K562 (cell line): Measurements from ENCODE around the gene IL23A. TPM values are rescaled to one million over a fixed set of nuclear protein-coding genes. Genes with fewer than 3 reads are reported as not detected.

Experiments
- ARNT ChIP-seq, 2 experiments: fragments of 450-650 bp; IDR thresholded peaks; 2 replicates each; pipeline ENCODE4 v1.6.1; 2016; ENCODE audit warnings: mild to moderate bottlenecking in 1 of 2
- DNMT1 ChIP-seq: fragments of 450-650 bp; IDR thresholded peaks from 2 replicates; pipeline ENCODE4 v1.6.1; 2016; ENCODE audit warnings: antibody characterized with exemption, mild to moderate bottlenecking
- ELF4 ChIP-seq: fragments of 450-650 bp; formaldehyde crosslinking; IDR thresholded peaks from 2 replicates; pipeline ENCODE4 v1.4.0; 2022; ENCODE audit warnings: missing genetic modification characterization
- ESRRB ChIP-seq: fragments of 250-450 bp; sonication (Bioruptor Pico); IDR thresholded peaks from 2 replicates; pipeline ENCODE4 v1.5.0; 2020; ENCODE audit warnings: mild to moderate bottlenecking, moderate library complexity, borderline replicate concordance
- GABPB1 ChIP-seq: sonication (generic); formaldehyde crosslinking; IDR thresholded peaks from 2 replicates; pipeline ENCODE4 v1.8.0; 2022; ENCODE audit warnings: mild to moderate bottlenecking, missing genetic modification reagents
- GTF2A2 ChIP-seq: IDR thresholded peaks from 2 replicates; pipeline ENCODE4 v1.6.1; 2016; ENCODE audit warnings: mild to moderate bottlenecking, missing genetic modification characterization, missing compliant biosample characterization
- MNT ChIP-seq, 2 experiments: fragments of 450-650 bp; conservative IDR thresholded peaks; 2 replicates each; pipeline ENCODE4 v1.6.1; 2017; ENCODE audit warnings: mild to moderate bottlenecking in 2 of 2, moderate library complexity in 2 of 2
- MYC ChIP-seq, 2 experiments: fragments of 250-450 bp in 1 of 2; sonication (Bioruptor Pico) in 1 of 2; IDR thresholded peaks; 2 replicates each; pipeline versions ENCODE4 v1.5.1 to v1.6.1; 2012 to 2021; ENCODE audit warnings: low read depth in 2 of 2, borderline replicate concordance in 1 of 2, improper control_type of control experiment in 1 of 2, low read length in 1 of 2, mild to moderate bottlenecking in 1 of 2, moderate library complexity in 1 of 2
- NCOR1 ChIP-seq: fragments of 450-650 bp; IDR thresholded peaks from 2 replicates; pipeline ENCODE4 v1.6.1; 2016; ENCODE audit warnings: mild to moderate bottlenecking, moderate library complexity
- NRF1 ChIP-seq, 2 experiments: fragments of 450-650 bp; IDR thresholded peaks in 1 of 2; conservative IDR thresholded peaks in 1 of 2; 2 replicates each; pipeline ENCODE4 v1.6.1; 2014; ENCODE audit warnings: mild to moderate bottlenecking in 2 of 2
- PREB ChIP-seq: sonication (generic); formaldehyde crosslinking; IDR thresholded peaks from 2 replicates; pipeline ENCODE4 v1.8.1; 2023; ENCODE audit warnings: mild to moderate bottlenecking, missing genetic modification reagents
- RBM39 ChIP-seq: fragments of 200-400 bp; formaldehyde crosslinking; optimal IDR thresholded peaks from 2 replicates; pipeline ENCODE3; 2018; ENCODE audit warnings: low read depth, low read length
- SIRT6 ChIP-seq: IDR thresholded peaks from one replicate; pipeline ENCODE4 v1.6.1; 2012; ENCODE audit warnings: low read depth, mild to moderate bottlenecking, control low read depth, inconsistent platforms, low read length, moderate library complexity
- SMAD4 ChIP-seq: fragments of 250-450 bp; sonication (Bioruptor Pico); conservative IDR thresholded peaks from 2 replicates; pipeline ENCODE4 v1.8.0; 2021; ENCODE audit warnings: inconsistent platforms, mild to moderate bottlenecking, moderate library complexity
- TBL1XR1 ChIP-seq, 2 experiments: IDR thresholded peaks; 2 replicates each; pipeline ENCODE4 v1.6.1; 2012; ENCODE audit warnings: improper control_type of control experiment in 2 of 2, low read length in 2 of 2, mild to moderate bottlenecking in 1 of 2
- ZHX1 ChIP-seq: fragments of 150-350 bp; conservative IDR thresholded peaks from 2 replicates; pipeline ENCODE4 v1.6.1; 2014; ENCODE audit warnings: low read length
- ZMIZ1 ChIP-seq, 2 experiments: fragments of 150-350 bp in 1 of 2; IDR thresholded peaks; 2 replicates each; pipeline ENCODE4 v1.6.1; 2012 to 2016; ENCODE audit warnings: low read depth in 2 of 2, low read length in 2 of 2, mild to moderate bottlenecking in 1 of 2, moderate library complexity in 1 of 2
- ZNF696 ChIP-seq: fragments of 250-450 bp; sonication (Bioruptor Pico); conservative IDR thresholded peaks from 2 replicates; pipeline ENCODE4 v1.4.0; 2020; ENCODE audit warnings: mild to moderate bottlenecking, moderate library complexity
- polyA plus RNA-seq, 8 experiments: library from polyadenylated mRNA; depleted of rRNA in 4 of 8; stranded (reverse) in 5 of 8; unstranded in 3 of 8; fragments of >200 nt; fragmentation: Nextera tagmentation in 2 of 8; fragmentation: Illumina TruSeq in 1 of 8; extraction: Ambion mirVana in 2 of 8; extraction: Trizol in 1 of 8; gene quantifications; 2 replicates each; pipeline versions ENCODE4 v1.2.1 to v1.2.3, GENCODE V29; 2011 to 2014; ENCODE audit warnings: inconsistent platforms in 1 of 8, missing spikeins in 1 of 8
- total RNA-seq, 7 experiments: library from RNA; depleted of rRNA in 6 of 7; stranded (reverse); fragments of >200 nt in 6 of 7; fragmentation: Illumina TruSeq in 2 of 7; extraction: Trizol in 2 of 7; gene quantifications; 2 replicates each; pipeline versions ENCODE4 v1.2.1 to v1.2.3, GENCODE V29; 2011 to 2021; ENCODE audit warnings: low replicate concordance in 1 of 7

The IL23A gene
- total and polyA plus RNA-seq, 9 of the 15 experiments (the other 6 are each of a cell fraction or from before 2014, with no cell fraction given), result 4.4 to 37.2 (median 9.6) TPM

- TF ChIP-seq MYC (IDR thresholded peaks at IDR 0.05; ENCODE audit: low read depth, low read length) (peak; percentile 84), MYC (CRISPR knock-in tag; IDR thresholded peaks at IDR 0.05; ENCODE audit: borderline replicate concordance, low read depth) (0 out of 2 replicates have a peak, but pooled peaks have one; percentile 25), NRF1 (conservative IDR thresholded peaks at IDR 0.05 in 1 of 2, IDR thresholded peaks at IDR 0.05 in 1 of 2) (peak; percentile 90 to 92), SMAD4 (CRISPR knock-in tag) (peak; percentile 67), GABPB1 (CRISPR knock-in tag) (no peak), SIRT6 (no peak), GTF2A2 (no peak), ZNF696 (CRISPR knock-in tag) (no peak), ARNT (IDR thresholded peaks at IDR 0.05) (peak in 1 of 2 experiments; percentile 85; a peak in 3 of 4 replicates), NCOR1 (peak; percentile 36; the same call in 1 of the 2 replicates), ZHX1 (no peak), ELF4 (no peak), TBL1XR1 (IDR thresholded peaks at IDR 0.05; ENCODE audit: low read length in 2 of 2) (no peak), DNMT1 (no peak), PREB (CRISPR knock-in tag) (no peak), MNT (conservative IDR thresholded peaks at IDR 0.05) (peak; percentile 76 to 83), ESRRB (CRISPR knock-in tag) (no peak), ZMIZ1 (IDR thresholded peaks at IDR 0.05; ENCODE audit: low read depth in 2 of 2, low read length in 2 of 2) (peak in 1 of 2 experiments; percentile 46; a peak in 1 of 4 replicates), RBM39 (no peak)
Observed at GRCh38 chr12:56333679-56334489, 4.8 kb upstream of the IL23A start, which contains the start of gene PAN2 (continued).
